GM19438 (cell line): ENCODE data around the gene CCT7.

Experiments
- ATAC-seq: cut with Tn5 transposase; IDR thresholded peaks from one replicate; pipeline ENCODE4 v1.9.1; 2021; ENCODE audit warnings: low read depth; ENCODE audit not compliant: unreplicated experiment

The CCT7 gene

DNA sequence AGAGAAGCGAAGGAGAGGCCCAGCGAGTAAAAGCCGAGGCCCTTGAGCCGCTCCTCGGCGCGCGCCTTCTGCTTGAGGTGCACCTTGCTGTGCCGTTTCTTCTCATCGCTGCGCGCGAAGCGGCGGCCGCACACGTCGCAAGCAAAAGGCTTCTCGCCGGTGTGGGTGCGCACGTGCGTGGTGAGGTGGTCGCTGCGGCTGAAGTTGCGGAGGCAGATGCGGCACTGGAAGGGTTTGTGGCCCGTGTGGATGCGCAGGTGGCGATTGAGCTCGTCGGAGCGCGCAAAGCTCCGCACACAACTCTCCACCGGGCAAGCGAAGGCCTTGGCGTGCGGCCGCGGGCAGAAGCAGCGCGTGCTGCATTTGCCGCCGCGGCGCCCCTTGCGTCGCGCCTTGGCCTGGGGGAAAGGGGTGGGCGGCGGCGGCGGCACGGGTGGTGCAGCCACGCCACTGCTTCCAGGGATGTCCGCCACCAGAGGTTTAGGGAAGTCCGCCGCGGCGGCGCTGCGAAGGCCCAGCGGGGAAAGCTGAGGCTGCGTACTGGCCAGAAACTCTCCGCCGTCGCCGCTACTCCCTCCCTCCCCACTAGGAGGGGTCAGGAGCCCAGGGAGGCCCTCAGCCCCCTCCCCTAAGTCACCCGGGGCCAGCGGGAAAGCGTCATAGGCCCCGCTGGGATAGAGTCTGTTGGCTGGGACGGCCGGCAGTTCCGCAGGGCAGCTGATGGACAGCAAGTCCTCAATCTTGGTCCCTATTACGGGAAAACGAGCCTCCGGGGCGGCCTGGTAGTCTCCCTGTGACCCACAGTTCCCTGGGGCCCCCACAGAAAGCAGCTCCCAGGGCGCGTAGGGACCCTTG is 57.6 kb downstream of the CCT7 start:
- no peak for ATAC-seq

DNA sequence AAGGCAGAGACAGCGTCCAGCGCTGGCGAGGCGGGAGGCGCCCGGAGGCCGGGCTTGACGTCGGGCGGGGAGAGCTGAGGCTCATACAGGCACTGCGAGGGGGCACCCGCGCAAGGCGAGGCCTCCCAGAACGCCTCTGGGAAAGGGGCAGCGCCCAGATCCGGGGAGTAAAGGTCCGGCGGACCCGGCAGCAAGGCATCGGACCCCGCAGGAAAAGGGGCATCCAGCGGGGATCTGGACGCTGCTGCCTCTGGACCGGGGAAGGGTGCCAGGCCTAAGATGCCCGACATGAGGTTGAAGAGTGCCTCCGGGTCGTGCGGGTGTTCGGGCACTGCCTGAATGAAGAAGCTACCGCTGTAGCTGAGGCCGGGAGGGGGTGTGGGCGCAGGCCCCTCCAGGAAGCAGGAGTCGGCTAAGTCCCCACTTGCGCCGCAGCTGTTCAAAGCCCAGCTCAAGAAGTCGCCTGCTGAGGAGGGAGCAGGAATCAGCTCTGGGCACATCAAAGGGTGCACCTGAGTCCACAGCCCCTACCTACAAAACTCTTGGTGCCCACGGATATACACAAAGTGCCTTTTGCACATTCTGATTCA is 58.3 kb downstream of the CCT7 start:
- no peak for ATAC-seq

DNA sequence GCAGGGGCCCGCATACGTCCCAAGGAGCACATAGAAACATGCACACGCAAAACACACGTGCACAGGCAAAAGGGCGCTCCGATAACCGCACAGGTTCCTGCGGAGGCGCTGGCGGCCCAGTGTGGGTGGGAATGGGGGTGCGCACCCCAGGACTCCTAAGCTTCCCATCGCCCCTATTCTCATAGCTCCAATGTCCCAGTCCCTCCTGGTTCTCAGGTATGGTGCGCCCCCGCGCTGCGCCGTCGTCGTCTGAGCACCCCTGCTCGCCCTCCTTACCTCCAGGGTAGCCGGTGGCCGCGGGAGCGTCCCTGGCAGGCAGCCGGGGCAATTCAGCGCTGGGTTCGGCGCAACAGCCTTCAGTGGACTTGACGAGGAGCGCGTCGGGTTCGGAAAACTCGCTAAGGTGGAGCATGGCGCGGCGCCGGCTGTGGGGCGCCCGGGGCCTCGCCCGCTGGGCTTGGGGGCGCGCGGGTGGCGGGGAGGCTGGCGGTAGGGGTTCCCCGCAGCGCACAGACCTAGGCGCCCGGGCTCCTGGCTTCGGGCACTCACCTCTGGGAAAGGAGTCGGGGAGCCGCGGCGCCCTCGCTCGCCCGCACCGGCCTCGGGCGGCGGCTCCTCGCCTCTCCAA is 58.9 kb downstream of the CCT7 start:
- no peak for ATAC-seq

DNA sequence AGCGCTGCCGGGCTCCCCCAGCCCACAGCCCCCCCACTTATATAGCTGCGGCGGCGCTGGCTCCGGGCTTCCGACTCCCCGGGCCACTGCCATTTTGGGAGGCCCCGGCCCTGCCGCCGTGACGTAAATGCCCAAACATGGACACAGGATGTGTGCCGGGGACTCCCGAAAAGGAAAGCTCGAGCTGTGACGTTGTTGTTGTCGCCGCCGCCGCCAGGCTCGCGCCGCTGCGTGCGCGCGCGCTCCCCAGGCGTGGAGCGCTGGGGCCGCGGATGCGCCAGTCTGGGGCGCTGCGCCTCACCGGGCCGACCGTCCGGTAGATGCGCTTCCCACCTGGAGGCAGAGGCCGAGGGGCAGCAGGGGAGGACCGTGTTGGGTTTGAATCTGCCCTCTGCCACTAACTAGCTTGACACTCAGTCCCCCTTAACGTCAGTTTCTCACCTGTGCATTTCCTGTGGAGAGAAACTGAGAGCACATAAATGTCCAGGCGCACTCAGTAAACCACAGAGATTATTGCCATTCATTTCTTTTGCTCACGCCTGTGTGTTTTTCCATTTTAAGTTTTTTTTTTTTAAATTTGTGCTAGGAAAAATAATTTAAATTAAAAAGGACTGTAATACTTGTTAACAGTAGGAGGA is 59.5 kb downstream of the CCT7 start, which contains the start of gene EGR4:
TSS of gene EGR4 (minus strand) at position 15 of the 638 bp plus-strand sequence. CDS start 231 bp downstream, outside the sequence.
- ATAC-seq = peak; percentile 85

DNA sequence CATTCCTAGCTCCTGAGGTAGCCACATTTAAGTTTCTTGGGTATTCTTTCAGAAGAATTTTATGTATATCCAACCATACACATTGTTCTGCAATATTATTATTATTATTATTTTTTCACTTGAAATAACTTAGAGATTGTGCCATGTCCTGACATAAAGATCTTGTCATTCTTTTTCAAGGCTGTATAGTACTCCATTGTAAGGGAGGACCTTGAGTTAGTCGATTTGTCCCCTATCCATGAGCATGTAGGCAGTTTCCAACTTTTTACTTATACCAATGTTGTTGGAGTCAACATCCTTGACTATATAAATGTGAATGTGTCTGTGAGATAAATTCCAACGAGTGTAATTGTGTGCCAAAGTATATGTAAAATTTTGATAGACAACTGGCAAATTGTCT is 60.1 kb downstream of the CCT7 start:
- ATAC-seq = no peak

DNA sequence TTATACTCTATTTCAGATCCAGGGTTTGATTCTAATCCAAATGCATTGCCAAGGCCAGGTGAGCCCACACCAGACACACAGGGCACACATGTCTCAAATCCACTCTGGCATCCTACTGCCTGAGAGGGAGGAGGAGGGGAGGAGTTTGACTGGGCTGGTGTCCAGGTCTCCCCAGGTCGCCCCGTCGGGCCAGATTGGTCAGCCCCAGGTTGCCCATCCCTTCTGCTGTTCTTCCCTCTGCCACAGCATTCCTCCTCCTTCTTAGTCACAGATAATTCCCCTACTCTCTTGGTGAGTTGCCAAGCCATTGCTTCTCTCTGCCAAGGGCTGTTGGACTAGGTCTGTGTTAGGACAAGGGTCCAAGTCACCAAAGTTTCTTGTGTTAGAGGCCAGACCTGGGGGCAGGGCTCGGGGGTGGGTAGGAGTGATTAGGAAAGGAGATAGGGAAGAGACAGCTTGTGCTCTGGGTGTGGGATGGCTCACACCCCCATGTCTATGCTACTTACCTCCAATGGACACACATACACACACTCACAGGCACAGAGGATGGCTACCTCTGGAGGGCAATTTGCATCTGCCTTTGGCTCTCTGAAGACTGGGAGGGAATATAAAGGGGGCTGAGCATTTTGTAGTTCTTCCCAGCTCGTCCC is 61.8 kb downstream of the CCT7 start:
- no peak for ATAC-seq

DNA sequence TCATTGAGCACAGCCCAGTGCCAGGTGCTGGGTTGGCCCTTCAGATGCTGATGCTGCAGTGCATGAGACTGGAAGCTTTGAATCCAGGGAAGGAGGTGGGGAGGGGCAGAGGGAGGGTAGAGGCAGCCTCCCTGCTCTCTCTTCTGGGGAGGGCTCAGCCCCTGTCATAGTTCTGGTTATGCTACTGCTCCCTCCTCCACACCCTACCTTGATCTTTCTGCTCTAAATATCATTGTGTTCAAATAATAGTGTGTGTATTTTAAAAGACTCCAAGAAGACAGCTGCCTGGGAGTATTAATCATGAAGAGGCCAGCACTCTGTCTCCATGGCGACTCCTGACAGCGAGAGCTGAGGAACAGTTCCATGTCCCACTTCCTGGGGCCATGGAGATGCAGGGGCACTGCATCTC is 63.0 kb downstream of the CCT7 start:
- ATAC-seq = no peak

DNA sequence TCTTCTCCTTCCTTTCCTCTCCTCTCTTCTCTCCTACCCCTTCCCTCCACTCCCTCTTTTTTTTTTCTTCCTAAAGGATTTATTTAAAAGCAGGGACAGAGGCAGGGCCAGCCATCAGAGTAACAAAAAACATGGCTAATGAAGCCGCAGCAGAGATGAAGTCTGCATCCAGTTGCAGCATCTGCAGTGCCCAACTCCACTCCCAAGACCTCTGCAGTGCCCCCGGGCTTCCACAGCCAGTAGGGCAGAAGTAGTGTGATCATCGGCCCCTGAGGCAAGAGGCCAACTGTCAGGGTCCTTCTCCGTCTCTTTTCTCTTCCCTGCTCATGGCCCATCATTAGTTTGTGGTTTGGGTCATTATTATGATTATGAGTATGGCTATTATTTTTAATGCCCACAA is 63.5 kb downstream of the CCT7 start:
- ATAC-seq = no peak

DNA sequence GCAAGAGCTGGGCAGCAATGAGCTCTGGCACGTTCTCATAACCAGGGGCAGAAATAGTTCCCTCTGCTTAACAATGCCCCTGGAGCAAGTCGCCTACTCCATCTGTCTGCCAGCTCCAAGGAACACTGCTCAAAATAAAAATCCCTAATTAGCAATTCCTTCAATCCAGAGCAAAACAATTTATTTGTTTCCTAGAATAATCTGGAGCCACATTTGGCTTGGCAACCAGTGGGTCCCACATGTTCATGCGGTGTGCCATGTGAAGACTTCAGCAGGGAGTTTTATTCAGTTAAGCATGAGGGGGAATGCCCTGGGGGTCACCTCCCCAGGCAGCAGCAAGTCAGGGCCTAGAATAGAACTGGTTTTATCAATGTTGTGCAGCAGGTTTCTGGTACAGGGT is 66.8 kb downstream of the CCT7 start:
- ATAC-seq = no peak

DNA sequence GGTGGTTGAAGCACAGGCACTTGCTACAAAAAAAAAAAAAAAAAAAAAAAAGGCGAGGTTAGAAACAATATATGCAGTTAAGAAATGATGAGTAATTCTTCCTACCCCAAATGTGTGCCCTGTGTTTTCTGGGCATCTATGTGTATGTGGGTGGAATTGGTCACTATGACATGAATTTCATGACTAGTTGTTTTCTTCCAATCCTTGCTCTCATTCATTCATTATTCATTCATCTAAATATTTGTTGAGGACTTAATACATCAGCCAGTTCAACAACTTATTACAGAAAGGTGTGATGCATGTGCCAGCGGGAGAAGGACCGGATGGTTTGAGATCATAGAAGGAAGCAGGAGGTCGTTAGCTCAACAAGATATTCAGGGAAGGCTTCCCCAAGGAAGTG is 67.5 kb downstream of the CCT7 start:
- ATAC-seq = no peak
